Measurements from ENCODE around the gene CTU2.
A peak's percentile ranks its signal among the peaks of the same experiment; 100 is the strongest.

Gene CTU2

DNA sequence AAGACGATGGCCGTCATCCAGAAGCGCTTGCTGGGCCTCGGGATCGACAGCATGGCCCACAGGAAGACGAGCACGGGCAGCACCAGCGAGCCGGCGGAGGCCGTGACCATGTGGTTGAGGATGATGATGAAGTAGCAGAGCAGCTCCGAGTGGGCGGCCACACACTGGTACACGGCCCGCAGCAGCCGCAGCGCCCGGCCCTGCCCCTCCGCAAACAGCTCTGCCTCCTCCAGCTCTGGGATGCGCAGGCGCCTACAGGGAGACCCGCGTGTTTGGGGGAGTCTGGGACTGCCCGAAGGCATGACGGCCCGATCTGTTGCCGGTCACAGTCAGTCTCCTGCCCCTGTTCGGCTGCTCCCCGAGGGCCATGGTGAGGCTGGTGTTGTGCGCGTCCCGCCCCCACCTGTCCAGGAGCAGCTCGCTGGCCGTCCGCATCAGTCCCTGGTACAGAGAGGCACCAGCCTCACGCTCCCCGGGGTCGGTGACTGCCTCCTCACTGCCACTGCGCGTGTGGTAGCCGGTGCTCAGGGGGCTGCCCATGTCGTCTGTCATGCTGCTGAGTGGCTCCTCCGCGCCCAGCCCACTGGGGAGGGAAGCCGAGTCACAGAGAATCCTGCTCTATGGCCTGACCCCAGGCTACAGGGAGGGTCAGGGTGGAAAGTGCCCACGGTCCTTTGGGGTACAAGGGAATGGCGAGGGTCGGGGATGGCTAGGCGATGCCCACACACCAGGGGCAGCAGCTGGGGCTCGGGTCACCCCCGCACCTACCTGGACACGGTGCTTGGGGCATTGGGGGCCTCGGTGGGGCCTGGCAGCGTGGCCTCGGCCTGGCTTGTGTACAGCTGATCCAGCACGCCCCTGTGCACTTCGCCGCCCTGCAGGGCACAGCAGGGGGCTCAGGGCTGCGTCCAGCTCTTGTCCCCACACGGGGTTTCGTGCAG is 15.8 kb downstream of the CTU2 start:
- DNase-seq: no peak
- intact Hi-C loops (cut with DNase I): no loop called here

DNA sequence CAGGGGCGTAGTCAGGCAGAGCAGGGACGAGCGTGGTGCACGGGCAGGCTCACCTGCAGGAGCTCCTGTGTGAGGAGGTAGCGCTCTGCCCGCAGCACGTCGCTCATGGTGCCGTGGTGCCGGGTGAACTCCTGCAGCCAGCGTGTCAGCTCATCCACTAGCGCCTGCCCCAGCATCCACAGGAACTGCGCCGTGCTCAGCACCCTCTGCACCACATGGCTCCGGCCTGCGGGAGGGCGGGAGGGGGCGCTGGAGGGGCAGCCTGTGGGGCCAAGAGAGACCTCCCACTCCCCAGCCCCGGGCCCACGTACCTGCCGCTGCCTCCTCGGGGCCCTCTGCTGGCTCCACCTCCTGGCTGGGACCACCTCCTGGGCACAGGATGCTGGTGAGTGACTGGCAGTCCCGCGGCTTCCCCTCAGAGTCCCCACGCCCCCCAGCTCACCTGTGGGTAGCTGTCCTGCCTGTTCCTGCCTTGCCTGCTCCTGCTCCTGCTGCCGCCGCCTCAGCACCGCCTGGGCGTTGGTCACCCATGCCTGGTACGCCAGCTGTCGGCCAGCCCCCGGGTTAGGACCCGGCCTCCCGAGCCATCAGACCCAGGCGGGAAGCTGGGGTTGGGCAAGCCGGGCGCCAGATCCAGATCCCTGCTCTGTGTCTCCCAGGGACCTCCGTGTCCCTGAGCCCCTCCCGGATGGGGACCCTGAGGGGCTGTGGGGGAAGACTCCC is 16.6 kb downstream of the CTU2 start:
- no peak for DNase-seq
- intact Hi-C loops (cut with DNase I): no loop called here

DNA sequence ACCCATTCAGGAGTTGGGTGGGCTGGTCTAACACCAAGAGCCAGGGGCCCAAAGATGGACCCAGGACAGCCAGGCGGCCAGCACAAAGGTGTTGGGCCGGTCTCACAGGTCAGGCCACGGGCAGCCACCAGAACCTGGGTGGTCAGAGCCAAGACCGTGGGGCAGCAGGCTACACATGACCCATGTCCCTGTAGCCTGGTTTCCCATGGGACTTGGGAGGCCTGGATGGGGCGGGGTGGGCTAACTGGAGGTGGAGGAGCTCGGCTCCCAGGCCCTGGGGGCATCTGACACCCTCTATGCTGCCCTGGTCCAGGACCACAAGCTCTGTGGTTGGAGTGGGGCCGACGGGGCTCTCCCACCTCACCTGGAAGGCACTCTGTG is 17.2 kb downstream of the CTU2 start:
- no peak for DNase-seq
- intact Hi-C loops (cut with DNase I): no loop called here

DNA sequence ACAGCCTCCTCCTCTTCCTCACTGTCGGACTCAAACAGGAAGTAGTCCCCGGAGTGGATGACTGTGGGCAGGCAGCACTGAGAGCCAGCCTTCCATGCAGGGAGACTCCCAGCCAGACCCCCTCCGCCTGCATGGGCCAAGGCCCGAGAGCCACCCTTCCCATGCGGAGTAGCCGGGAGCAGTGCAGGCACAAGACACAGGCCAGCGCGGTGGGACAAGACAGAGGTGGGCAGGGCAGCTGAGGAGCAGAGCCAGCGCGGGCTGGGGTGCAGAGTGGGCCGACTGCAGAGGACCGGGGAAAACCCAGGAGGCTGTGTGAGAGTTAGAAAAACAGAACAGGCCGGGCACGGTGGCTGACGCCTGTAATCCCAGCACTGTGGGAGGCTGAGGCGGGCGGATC is 17.6 kb downstream of the CTU2 start:
- no peak for DNase-seq
- intact Hi-C loops (cut with DNase I): no loop called here

DNA sequence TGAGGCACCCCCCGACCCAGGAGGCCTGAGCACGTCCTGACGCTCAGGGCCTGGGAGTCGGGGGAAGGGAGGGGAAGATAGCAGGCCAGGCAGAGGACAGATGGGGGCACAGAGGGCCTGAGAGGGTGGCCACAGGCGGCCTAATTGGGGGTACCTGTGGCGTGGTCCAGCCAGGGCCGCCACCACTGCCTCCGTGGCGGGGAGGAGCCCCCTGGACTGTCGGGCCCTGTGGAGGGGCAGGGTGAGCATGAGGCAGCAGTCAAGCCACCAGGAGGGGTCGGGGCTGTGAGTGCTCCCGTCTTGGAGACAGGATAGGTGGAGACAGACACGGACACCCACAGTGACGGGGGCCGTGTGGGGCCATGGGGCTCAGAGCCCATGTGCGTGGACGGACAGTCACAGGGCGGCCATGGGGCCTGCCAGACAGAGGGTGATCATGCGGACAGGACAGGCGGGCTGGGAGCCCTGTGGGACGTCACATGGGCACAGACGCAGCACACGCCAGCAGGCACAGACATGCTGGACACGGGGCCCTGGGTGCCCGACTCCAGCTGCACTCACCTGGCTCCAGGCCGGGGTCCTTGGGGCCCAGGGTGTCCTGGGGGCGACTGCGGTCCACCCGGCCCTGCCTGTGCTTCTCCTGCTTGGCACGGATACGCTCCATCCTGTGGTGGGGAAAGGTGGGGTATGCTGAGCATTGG is 18.7 kb downstream of the CTU2 start:
- intact Hi-C loops (cut with DNase I): no loop called here

DNA sequence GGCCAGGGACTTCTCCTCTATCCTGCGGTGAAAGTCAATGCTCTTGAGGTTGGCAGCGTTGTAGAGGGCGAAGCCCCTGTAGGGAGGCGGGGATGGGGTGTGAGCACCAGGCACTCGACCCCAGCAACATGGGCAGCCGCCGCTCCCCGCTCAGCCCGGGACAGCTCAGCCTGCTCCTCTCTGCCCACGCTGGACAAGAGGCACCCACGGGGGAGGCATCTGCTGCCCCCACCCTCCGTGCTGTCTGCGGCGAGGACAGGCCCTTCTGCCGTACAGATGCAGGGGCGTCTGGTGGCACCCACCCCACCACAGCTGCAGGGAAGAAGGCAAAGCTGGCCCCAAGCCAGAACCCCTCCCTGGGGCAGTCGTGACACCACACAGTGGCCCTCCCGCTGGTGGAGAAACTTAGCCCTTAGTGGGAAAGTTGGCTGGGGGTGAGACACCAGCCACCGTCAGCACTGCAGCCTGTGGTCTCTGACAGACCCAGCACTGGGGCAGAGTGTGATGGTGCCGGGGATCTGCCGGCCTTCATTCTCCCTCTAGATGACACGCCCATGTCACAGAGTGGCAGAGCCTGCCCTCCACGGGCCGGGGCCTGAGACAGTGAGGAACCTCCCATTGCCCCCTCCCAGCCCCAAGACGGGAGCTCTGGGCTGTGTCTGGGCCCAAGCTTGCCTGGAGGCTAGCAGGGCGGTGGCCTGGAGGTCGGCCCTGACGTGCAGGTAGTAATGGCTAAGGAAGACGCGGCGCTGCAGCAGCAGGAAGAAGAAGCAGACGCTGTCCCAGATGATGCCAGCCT is 19.5 kb downstream of the CTU2 start:
- intact Hi-C loops (cut with DNase I): no loop called here
- DNase-seq: no peak

More for the DNA sequence above, 18.7 kb downstream of the CTU2 start:
- no peak for DNase-seq

DNA sequence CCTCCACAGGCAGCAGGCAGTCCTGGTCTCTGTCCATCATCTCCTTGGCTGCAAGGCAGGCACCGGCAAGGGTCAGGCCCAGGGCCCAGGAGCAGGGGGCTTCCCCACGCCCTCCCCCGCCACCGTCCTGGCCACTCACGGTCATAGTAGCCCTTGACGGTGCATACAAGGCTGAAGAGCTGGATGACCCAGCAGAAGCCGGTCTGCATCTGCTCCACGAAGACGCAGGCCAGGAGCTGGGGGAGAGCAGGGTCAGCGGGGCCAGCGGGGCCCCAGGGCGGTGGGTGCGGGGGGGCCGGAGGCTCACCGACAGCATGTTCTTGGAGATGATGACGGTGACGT is 20.1 kb downstream of the CTU2 start:
- intact Hi-C loops (cut with DNase I): no loop called here
- DNase-seq: no peak

DNA sequence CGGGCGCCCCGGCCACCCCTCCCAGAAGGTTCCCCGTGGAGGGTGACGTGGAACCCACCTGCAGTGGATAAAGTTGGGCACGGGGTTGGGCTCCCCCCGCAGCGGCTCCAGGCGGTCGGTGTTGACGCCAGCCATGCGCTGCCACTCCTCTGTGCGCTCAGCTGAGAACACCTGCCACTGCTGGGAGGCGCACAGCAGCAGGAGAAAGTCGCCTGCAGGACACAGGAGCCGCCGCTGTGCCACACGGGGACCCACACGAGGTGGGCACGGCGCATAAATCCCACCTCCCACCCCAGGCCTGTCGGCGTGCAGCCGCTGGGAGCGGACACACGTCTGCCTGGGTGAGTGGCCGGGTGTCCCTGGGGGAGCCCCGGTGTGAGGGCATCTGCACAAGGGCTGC is 20.7 kb downstream of the CTU2 start:
- intact Hi-C loops (cut with DNase I): no loop called here
- no peak for DNase-seq

DNA sequence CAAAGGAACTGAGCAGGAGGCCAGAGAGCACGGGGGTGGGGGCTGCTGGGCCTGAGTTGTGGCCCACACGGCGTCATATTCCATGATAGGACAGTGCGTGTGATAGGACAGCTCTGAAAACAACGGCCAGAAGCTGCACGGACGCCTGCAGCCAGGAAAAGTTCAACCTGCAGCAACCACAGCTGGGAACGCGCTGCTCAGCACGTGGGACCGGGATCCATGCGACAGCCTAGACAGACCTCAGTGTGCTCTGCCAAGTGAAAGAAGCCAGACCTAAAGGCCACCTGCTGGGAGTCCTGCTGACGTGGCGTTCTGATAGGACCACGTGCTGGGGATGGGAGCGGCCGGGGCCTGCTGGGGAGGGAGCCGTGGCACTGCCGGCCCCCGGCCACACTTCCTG is 21.6 kb downstream of the CTU2 start:
- intact Hi-C loops (cut with DNase I): no loop called here
- no peak for DNase-seq

DNA sequence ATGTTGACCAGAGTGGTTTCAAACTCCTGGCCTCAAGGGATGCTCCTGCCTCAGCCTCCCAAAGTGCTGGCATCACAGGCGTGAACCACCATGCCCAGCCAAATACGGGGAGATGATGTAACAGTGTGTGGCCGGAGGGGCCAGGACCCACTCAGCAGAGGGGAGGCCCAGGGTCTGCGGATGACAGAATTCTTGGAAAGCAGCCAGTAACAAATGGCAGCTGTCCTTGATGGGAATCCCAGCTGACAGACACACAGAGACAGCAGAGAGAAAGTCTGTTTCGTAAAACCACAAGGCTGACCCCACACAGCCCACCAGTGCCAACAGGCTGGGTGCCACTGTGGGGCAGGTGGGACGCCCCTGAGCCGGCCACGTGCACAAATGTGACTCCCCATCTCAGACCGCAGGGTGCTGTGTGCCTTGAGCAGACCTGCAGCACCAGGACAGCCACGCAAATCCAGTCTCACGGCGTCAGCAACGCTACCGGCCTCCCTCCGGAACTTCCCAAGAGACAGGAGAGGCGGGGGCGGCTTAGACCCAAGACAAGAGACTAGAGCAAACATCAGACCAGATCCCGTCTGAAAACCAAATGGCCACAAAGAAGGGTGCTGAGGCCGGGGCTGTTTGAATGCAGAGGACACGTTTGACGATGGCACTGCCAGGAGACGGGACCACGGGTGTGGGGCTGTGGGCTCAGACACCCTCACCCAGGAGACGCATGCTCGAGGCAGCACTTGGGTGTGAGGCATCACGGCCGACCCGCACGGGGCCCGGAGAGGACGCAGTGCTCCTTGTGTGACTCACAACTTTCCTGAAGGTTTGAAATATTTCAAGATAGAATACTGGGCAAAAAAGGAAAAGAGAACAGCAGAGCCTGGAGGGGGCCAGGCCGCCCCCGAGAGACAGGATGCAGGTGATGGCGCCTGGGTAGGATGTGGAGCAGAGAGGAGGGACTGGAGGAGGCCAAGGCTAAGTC is 24.6 kb downstream of the CTU2 start:
- intact Hi-C loops (cut with DNase I): no loop called here
- no peak for DNase-seq

DNA sequence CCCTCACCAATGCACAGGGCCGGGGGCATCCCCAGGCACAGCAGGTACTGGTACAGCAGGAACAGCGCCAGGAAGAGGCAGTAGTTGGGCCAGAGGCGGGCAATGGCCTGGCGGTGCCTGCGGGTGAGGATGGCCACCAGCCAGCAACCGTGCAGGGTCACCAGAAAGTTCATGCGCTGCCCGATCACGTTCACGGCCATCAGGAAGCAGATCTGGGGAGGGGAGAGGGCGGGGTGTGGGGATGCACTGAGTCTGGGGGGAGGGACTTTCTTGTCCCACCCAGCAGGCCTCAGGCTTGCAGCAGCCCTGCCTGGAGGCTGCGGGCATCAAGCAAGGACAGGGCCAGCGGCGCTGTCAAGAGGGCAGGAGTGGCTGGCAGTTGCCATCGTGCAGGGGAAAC is 25.4 kb downstream of the CTU2 start:
- intact Hi-C loops (cut with DNase I): no loop called here
- no peak for DNase-seq

DNA sequence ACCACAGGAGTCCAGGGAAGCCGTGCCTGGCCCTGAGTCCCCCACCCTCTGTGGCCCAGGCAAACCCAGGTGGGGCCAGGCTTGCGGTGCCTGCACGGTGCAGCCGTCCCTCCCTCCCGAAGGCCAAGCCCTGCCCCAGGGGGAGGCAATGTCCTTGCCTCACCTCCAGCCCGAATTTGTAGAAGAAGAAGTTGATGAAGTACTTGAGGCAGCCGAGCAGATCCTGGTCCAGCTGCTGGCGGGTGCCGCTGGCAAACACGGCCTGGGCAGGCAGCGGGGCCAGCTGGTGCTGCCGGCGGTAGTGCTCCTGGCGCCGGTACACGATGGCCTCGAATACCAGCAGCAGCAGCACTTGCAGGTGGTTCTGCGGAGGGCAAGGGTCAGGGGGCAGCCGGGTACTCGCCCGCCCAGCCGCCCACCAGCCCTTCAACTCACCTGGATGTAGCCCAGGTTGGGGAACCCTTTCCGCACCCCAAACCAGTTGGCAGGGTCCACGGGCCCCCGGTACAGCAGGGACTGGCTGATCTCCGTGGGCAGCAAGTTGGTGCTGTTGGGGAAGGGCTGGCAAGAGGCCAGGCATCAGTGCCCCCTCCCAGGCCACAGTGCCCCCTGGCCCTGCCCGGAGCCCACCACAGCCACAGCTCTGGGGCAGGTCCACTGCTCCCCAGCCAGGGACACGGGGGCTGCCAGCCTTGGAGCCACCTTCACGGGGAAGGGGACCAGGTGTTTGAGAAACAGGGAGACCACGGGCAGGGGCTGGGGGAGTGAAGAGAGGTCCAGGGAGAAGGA is 26.1 kb downstream of the CTU2 start:
- intact Hi-C loops (cut with DNase I): no loop called here
- no peak for DNase-seq

DNA sequence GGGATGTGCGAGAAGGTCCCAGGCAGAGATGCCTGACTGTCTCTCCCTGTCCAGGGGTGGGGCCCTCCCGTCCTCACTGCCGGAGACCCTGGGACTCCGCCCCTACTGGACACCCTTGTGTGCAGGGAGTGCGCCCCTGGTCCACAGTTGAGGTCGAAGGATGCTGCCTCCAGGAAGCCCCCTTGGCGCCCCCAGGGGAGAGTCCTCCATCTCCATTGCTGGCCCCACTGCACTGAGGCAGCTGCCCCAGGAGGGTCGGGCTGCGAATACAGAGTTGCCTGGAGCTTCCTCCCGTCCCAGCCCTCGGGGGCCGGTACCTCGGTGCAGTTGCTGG is 26.6 kb downstream of the CTU2 start:
- intact Hi-C loops (cut with DNase I): no loop called here
- DNase-seq: no peak

DNA sequence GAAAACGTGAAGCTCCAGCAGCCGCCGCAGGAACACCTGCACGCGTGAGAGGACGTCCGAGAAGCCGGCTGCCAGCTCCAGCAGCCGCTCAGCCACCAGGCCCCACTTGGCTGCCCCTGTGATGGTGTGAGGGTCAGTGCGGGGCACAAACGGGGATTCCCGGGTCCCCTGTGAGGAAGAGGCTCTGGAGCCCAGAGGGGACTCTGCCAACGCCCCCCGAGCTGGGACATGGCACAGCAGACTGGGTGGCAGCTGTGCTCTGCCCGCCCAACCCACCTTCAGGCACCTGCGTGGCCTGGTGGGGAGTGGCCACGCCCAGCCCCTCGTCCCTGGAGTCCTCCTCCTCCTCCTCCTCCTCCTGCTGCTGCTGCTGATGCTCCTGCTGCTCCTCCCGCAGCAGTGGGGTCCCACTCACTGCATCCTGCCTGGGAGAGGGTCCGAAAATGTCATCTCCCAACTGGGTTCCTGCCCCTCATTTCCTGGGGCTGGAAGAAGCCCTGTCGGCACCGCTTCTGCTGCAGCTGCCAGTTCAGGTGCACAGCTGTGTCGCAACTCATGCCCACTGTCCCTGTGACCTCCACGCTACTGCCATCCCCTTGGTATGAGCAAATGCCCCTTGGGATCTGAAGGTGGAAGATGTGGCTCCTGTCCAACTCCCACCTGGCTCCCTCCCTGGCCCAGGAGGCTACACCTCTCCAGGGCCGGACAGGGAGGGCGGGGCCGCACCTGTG is 27.5 kb downstream of the CTU2 start:
- intact Hi-C loops (cut with DNase I): no loop called here
- DNase-seq: no peak

DNA sequence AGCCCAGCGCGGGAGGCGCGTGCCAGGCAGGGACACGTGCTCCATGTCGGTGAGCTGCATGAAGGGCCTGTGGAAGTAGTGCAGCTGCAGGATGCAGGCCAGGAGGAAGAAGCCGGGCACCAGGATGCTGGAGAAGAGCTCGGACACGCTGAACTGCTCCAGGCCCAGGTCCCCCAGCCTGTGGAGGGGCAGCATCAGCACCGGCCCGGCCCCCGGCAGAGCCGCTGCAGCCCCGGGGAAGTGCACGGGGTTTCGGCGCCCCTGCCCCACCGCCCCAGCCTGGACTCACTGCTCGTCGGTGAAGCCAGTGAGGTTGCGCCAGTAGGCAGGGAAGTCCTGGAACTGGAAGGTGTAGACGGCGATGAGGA is 28.0 kb downstream of the CTU2 start:
- DNase-seq: no peak
- intact Hi-C loops (cut with DNase I): no loop called here

DNA sequence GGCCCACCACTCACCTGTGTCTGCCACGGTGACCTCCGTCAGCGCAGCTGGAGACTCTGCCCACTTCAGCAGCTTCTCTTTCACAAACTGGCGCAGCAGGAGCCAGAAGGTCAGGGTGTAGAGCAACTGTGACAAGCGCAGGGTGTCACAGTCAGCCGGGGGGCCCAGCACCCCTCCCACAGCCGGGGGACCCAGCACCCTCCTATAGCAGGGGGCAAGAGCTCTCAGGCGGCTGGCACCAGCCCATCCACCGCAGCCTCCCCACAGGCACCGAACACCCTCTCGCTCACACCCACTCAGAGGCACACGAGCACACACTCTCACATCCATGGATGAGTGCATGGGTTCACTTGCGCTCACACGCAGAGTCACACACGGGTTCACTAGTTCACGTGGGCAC is 28.8 kb downstream of the CTU2 start:
- intact Hi-C loops (cut with DNase I): loop anchor here (5.0 kb wide), 1 partner anchor 67 kb away; the partner anchor contains the start of gene CDT1
- DNase-seq: peak in 8 of 42 donors; percentile 12 to 52 (median 36)

DNA sequence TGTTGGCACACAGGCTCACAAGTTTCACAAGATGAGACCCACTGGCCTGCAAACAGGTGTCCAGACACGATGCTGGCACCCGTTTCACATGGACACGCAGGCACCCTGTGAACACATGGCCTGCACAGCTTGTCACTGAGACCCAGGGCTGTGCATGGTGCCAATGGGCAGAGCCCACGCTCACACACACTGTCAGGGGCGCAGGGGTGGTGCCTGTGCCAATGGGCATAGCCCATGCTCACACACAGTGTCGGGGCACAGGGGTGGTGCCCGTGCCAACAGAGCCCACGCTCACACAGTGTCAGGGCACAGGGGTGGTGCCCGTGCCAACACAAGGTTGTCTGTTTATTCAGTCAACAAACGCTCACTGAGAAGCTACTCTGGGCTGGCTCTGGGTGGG is 29.3 kb downstream of the CTU2 start:
- no peak for DNase-seq
- intact Hi-C loops (cut with DNase I): loop anchor here (2.0 to 5.0 kb wide), 2 partner anchors 49 to 67 kb away; partner anchors contain the start of genes CDT1 and PIEZO1
